Measurements from ENCODE around the gene CSRNP3. TPM values are rescaled to one million over a fixed set of nuclear protein-coding genes. Genes with fewer than 3 reads are reported as not detected.

CSRNP3 gene
- total and polyA plus RNA-seq, 3 experiments from 2014 or later = not detected

- no peaks in the 10 kb centered on the region for H3K36me3 ChIP-seq (ENCODE audit: insufficient read depth, low read length)
- no peaks in the 10 kb centered on the region for H3K4me1 Mint-ChIP-seq
- H3K27me3 Mint-ChIP-seq = peaks cover 0 to 2% of the 10 kb centered on the region in 2 donors
- no peaks in the 10 kb centered on the region for H3K27me3 ChIP-seq (ENCODE audit: insufficient read depth, low read length, poor library complexity, severe bottlenecking)
- H3K36me3 Mint-ChIP-seq = no peaks in the 10 kb centered on the region
- H3K9me3 Mint-ChIP-seq = no peaks in the 10 kb centered on the region
- no peak overlapping the region for H3K27ac ChIP-seq (ENCODE audit: low read depth, low read length)
- no peak overlapping the region for H3K4me3 ChIP-seq (ENCODE audit: low read length)
- H3K4me3 Mint-ChIP-seq = no peak overlapping the region
- ChIA-PET CTCF (no interaction called here), POLR2A (no interaction called here)
- no peak overlapping the region for H3K27ac Mint-ChIP-seq
- DNase-seq = no peak
- no peaks in the 10 kb centered on the region for H3K9me3 ChIP-seq (ENCODE audit: low read length)
- no peaks in the 10 kb centered on the region for H3K4me1 ChIP-seq (ENCODE audit: insufficient read depth, low read length)
Measured at GRCh38 chr2:165434865-165435496, 34.5 kb upstream of the CSRNP3 start.

- DNase-seq = no peak
- Histone ChIP-seq H3K36me3 (ENCODE audit: insufficient read depth, low read length) (no peaks in the 10 kb centered on the region), H3K27ac (ENCODE audit: low read depth, low read length) (no peak overlapping the region), H3K9me3 (ENCODE audit: low read length) (no peaks in the 10 kb centered on the region), H3K4me1 (ENCODE audit: insufficient read depth, low read length) (no peaks in the 10 kb centered on the region), H3K27me3 (ENCODE audit: insufficient read depth, low read length, poor library complexity, severe bottlenecking) (no peaks in the 10 kb centered on the region), H3K4me3 (ENCODE audit: low read length) (no peak overlapping the region)
- Mint-ChIP-seq H3K27me3 (peaks cover 0 to 2% of the 10 kb centered on the region in 2 donors), H3K9me3 (no peaks in the 10 kb centered on the region), H3K36me3 (no peaks in the 10 kb centered on the region), H3K4me3 (no peak overlapping the region), H3K4me1 (no peaks in the 10 kb centered on the region), H3K27ac (no peak overlapping the region)
- POLR2A ChIA-PET = no interaction called here
- CTCF ChIA-PET = no interaction called here
Measured at GRCh38 chr2:165435611-165436010, 33.9 kb upstream of the CSRNP3 start.

- no peak overlapping the region for H3K4me3 ChIP-seq (ENCODE audit: low read length)
- Mint-ChIP-seq H3K9me3 (no peaks in the 10 kb centered on the region), H3K27ac (no peak overlapping the region), H3K4me1 (no peaks in the 10 kb centered on the region), H3K4me3 (no peak overlapping the region), H3K36me3 (no peaks in the 10 kb centered on the region), H3K27me3 (peaks cover 0 to 2% of the 10 kb centered on the region in 2 donors)
- ChIA-PET POLR2A (no interaction called here), CTCF (interaction anchor here (0.7 kb wide), 1 partner anchor 438 kb away, joined by 4 read pairs; no protein-coding TSS in a partner anchor)
- DNase-seq = no peak
- no peak overlapping the region for H3K27ac ChIP-seq (ENCODE audit: low read depth, low read length)
- no peaks in the 10 kb centered on the region for H3K4me1 ChIP-seq (ENCODE audit: insufficient read depth, low read length)
- H3K27me3 ChIP-seq (ENCODE audit: insufficient read depth, low read length, poor library complexity, severe bottlenecking) = no peaks in the 10 kb centered on the region
- no peaks in the 10 kb centered on the region for H3K9me3 ChIP-seq (ENCODE audit: low read length)
- H3K36me3 ChIP-seq (ENCODE audit: insufficient read depth, low read length) = no peaks in the 10 kb centered on the region
Measured at GRCh38 chr2:165436559-165436958, 32.9 kb upstream of the CSRNP3 start.

DNA sequence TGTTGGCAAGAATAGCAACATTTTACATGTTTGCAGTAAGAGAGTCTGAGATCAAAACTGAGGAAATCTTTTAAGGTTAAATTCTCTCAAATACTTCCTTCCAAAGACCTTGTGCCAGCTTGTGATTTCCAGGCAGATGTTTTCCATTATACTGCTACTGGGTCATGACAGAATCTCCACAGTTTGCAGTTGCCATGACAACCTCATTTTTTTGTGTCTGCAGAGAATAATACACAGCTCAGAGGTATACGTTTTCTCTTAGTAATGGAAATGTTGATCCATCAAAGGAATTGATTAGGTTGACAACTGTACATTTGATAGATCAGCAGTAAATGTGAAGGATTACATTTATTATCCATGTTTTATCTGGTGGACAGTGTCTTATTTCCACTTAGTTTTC lies 29.1 kb upstream of the CSRNP3 start:
- Mint-ChIP-seq H3K9me3 (no peaks in the 10 kb centered on the region), H3K27me3 (peaks cover 0 to 2% of the 10 kb centered on the region in 2 donors), H3K4me1 (peaks cover 0 to 5% (median 0%) of the 10 kb centered on the region in 3 donors), H3K4me3 (no peak overlapping the region), H3K36me3 (no peaks in the 10 kb centered on the region), H3K27ac (no peak overlapping the region)
- Histone ChIP-seq H3K4me3 (ENCODE audit: low read length) (no peak overlapping the region), H3K36me3 (ENCODE audit: insufficient read depth, low read length) (no peaks in the 10 kb centered on the region), H3K27me3 (ENCODE audit: insufficient read depth, low read length, poor library complexity, severe bottlenecking) (no peaks in the 10 kb centered on the region), H3K9me3 (ENCODE audit: low read length) (no peaks in the 10 kb centered on the region), H3K4me1 (ENCODE audit: insufficient read depth, low read length) (peaks cover 12% of the 10 kb centered on the region), H3K27ac (ENCODE audit: low read depth, low read length) (no peak overlapping the region)
- ChIA-PET POLR2A (no interaction called here), CTCF (no interaction called here)
- no peak for DNase-seq

- Mint-ChIP-seq H3K27ac (peak overlapping the region in 1 of 8 donors; percentile 71), H3K4me3 (no peak overlapping the region), H3K27me3 (peaks cover 0 to 2% of the 10 kb centered on the region in 2 donors), H3K9me3 (no peaks in the 10 kb centered on the region), H3K36me3 (no peaks in the 10 kb centered on the region), H3K4me1 (peaks cover 0 to 5% (median 0%) of the 10 kb centered on the region in 3 donors)
- ChIA-PET POLR2A (no interaction called here), CTCF (no interaction called here)
- H3K27ac ChIP-seq (ENCODE audit: low read depth, low read length) = no peak overlapping the region
- peak in 1 of 5 donors; percentile 10 for DNase-seq
- H3K4me1 ChIP-seq (ENCODE audit: insufficient read depth, low read length) = peaks cover 12% of the 10 kb centered on the region
- H3K4me3 ChIP-seq (ENCODE audit: low read length) = no peak overlapping the region
- H3K9me3 ChIP-seq (ENCODE audit: low read length) = no peaks in the 10 kb centered on the region
- no peaks in the 10 kb centered on the region for H3K36me3 ChIP-seq (ENCODE audit: insufficient read depth, low read length)
- no peaks in the 10 kb centered on the region for H3K27me3 ChIP-seq (ENCODE audit: insufficient read depth, low read length, poor library complexity, severe bottlenecking)
Measured at GRCh38 chr2:165443511-165443910, 26.0 kb upstream of the CSRNP3 start.

DNA sequence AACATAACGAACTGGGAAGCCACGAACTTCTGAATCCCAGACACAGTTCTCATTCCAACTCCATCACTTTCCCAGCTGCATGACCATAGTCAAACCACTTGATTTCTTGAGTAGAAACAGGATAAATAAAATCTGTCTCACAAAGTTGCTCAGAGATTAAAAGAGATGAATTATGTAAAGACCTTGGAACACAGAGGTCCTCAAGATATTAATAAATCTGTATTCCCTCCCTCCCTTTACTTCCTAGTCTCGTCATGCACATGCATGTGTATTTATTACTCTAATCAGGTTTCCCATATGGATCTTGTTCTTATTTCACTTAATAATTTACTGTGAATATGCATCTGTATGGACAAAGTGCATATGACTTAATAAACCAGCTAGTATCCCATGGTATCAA lies 21.1 kb upstream of the CSRNP3 start:
- ChIA-PET CTCF (no interaction called here), POLR2A (no interaction called here)
- no peak overlapping the region for H3K4me3 Mint-ChIP-seq

GRCh38 chr2:165450156-165450555 lies 19.3 kb upstream of the CSRNP3 start:
- no peaks in the 10 kb centered on the region for H3K4me1 ChIP-seq (ENCODE audit: insufficient read depth, low read length)
- H3K27me3 ChIP-seq (ENCODE audit: insufficient read depth, low read length, poor library complexity, severe bottlenecking) = no peaks in the 10 kb centered on the region
- Mint-ChIP-seq H3K4me1 (no peaks in the 10 kb centered on the region), H3K27me3 (peaks cover 4 to 14% of the 10 kb centered on the region in 2 donors), H3K36me3 (no peaks in the 10 kb centered on the region), H3K9me3 (no peaks in the 10 kb centered on the region), H3K4me3 (no peak overlapping the region), H3K27ac (no peak overlapping the region)
- H3K9me3 ChIP-seq (ENCODE audit: low read length) = no peaks in the 10 kb centered on the region
- no peak for DNase-seq
- H3K4me3 ChIP-seq (ENCODE audit: low read length) = no peak overlapping the region
- no peak overlapping the region for H3K27ac ChIP-seq (ENCODE audit: low read depth, low read length)
- ChIA-PET CTCF (no interaction called here), POLR2A (no interaction called here)
- H3K36me3 ChIP-seq (ENCODE audit: insufficient read depth, low read length) = no peaks in the 10 kb centered on the region

More for the DNA sequence above, 21.1 kb upstream of the CSRNP3 start:
- H3K4me1 Mint-ChIP-seq = peaks cover 0 to 5% (median 0%) of the 10 kb centered on the region in 3 donors
- peaks cover 7% of the 10 kb centered on the region for H3K4me1 ChIP-seq (ENCODE audit: insufficient read depth, low read length)
- no peaks in the 10 kb centered on the region for H3K9me3 ChIP-seq (ENCODE audit: low read length)
- H3K27ac ChIP-seq (ENCODE audit: low read depth, low read length) = no peak overlapping the region
- no peaks in the 10 kb centered on the region for H3K36me3 ChIP-seq (ENCODE audit: insufficient read depth, low read length)
- peaks cover 4 to 14% of the 10 kb centered on the region in 2 donors for H3K27me3 Mint-ChIP-seq
- H3K36me3 Mint-ChIP-seq = no peaks in the 10 kb centered on the region
- no peak overlapping the region for H3K4me3 ChIP-seq (ENCODE audit: low read length)
- H3K27me3 ChIP-seq (ENCODE audit: insufficient read depth, low read length, poor library complexity, severe bottlenecking) = no peaks in the 10 kb centered on the region
- H3K9me3 Mint-ChIP-seq = no peaks in the 10 kb centered on the region
- DNase-seq = no peak
- no peak overlapping the region for H3K27ac Mint-ChIP-seq

- H3K36me3 ChIP-seq (ENCODE audit: insufficient read depth, low read length) = no peaks in the 10 kb centered on the region
- no peaks in the 10 kb centered on the region for H3K27me3 ChIP-seq (ENCODE audit: insufficient read depth, low read length, poor library complexity, severe bottlenecking)
- ChIA-PET POLR2A (no interaction called here), CTCF (no interaction called here)
- no peaks in the 10 kb centered on the region for H3K9me3 ChIP-seq (ENCODE audit: low read length)
- no peak for DNase-seq
- Mint-ChIP-seq H3K27ac (no peak overlapping the region), H3K4me3 (no peak overlapping the region), H3K36me3 (no peaks in the 10 kb centered on the region), H3K4me1 (no peaks in the 10 kb centered on the region), H3K9me3 (peaks cover 0 to 3% (median 0%) of the 10 kb centered on the region in 5 donors), H3K27me3 (peaks cover 4 to 14% of the 10 kb centered on the region in 2 donors)
- H3K4me1 ChIP-seq (ENCODE audit: insufficient read depth, low read length) = no peaks in the 10 kb centered on the region
- no peak overlapping the region for H3K27ac ChIP-seq (ENCODE audit: low read depth, low read length)
- no peak overlapping the region for H3K4me3 ChIP-seq (ENCODE audit: low read length)
Measured at GRCh38 chr2:165452327-165452726, 17.2 kb upstream of the CSRNP3 start.
